GM18520 (cell line): ENCODE data around the gene ANKFY1.
"Not testable (repeated sequence)": the region's sequence is repeated elsewhere in the genome, so short reads cannot be mapped to it uniquely, and the experiment has no call there.

Source experiments
- ATAC-seq: cut with Tn5 transposase; IDR thresholded peaks from one replicate; pipeline ENCODE4 v1.9.1; 2021; ENCODE audit not compliant: unreplicated experiment

The ANKFY1 gene

GRCh38 chr17:4159761-4160160 lies 104.0 kb downstream of the ANKFY1 start:
- ATAC-seq: no peak

- ATAC-seq: no peak
Observed at GRCh38 chr17:4157618-4158333, 106.0 kb downstream of the ANKFY1 start.

GRCh38 chr17:4156750-4157381 lies 106.9 kb downstream of the ANKFY1 start:
- ATAC-seq: no peak

- ATAC-seq: no peak
Observed at GRCh38 chr17:4155980-4156620, 107.7 kb downstream of the ANKFY1 start.

GRCh38 chr17:4154201-4154600 lies 109.6 kb downstream of the ANKFY1 start:
- ATAC-seq: no peak

- ATAC-seq: no peak
Observed at GRCh38 chr17:4152471-4152870, 111.3 kb downstream of the ANKFY1 start.

GRCh38 chr17:4150096-4150495 lies 113.7 kb downstream of the ANKFY1 start:
- no peak for ATAC-seq

GRCh38 chr17:4148611-4149308 lies 115.0 kb downstream of the ANKFY1 start:
- no peak for ATAC-seq

GRCh38 chr17:4147751-4148310 lies 115.9 kb downstream of the ANKFY1 start:
- ATAC-seq: no peak

GRCh38 chr17:4146641-4147040 lies 117.1 kb downstream of the ANKFY1 start:
- ATAC-seq: no peak

- no peak for ATAC-seq
Observed at GRCh38 chr17:4144422-4144747, 119.4 kb downstream of the ANKFY1 start.

- peak; percentile 38 for ATAC-seq
Observed at GRCh38 chr17:4143563-4144421, 120.0 kb downstream of the ANKFY1 start.

GRCh38 chr17:4142107-4142900 lies 121.5 kb downstream of the ANKFY1 start:
- no peak for ATAC-seq

- no peak for ATAC-seq
Observed at GRCh38 chr17:4140125-4140524, 123.7 kb downstream of the ANKFY1 start.

- ATAC-seq: not testable (repeated sequence)
Observed at GRCh38 chr17:4138906-4139526, 124.8 kb downstream of the ANKFY1 start.

GRCh38 chr17:4136373-4136772 lies 127.4 kb downstream of the ANKFY1 start:
- ATAC-seq: no peak

GRCh38 chr17:4135489-4135888 lies 128.3 kb downstream of the ANKFY1 start:
- no peak for ATAC-seq

GRCh38 chr17:4134721-4135120 lies 129.1 kb downstream of the ANKFY1 start:
- ATAC-seq: no peak

GRCh38 chr17:4130715-4131114 lies 133.1 kb downstream of the ANKFY1 start:
- no peak for ATAC-seq
